ENCODE data around the gene PPP1R26. TPM values are rescaled to one million over a fixed set of nuclear protein-coding genes. Genes with fewer than 3 reads are reported as not detected.

Gene PPP1R26
- total and polyA plus RNA-seq, 2 of the 4 experiments (the other 2 are of a cell fraction): 3.8 to 5.6 TPM

GRCh38 chr9:135487281-135488012 lies 7.9 kb downstream of the PPP1R26 start:
- Histone ChIP-seq H3K27ac (ENCODE audit: insufficient read depth, low read length) (no peak overlapping the region), H3K23ac (ENCODE audit: low read depth, low read length) (no peak overlapping the region), H4K5ac (ENCODE audit: low read depth, low read length) (no peak overlapping the region), H3K79me1 (ENCODE audit: low read depth in 1 of 2, low read length in 2 of 2) (peaks cover 0 to 3% of the 10 kb centered on the region in 2 experiments; a peak in 1 of 4 replicates), H3K9me3 (ENCODE audit: control insufficient read depth, insufficient read depth, low read length) (no peaks in the 10 kb centered on the region), H2BK120ac (ENCODE audit: low read depth, low read length) (no peak overlapping the region), H3K14ac (replicated peaks; ENCODE audit: low read depth, low read length) (no peak overlapping the region), H2BK5ac (ENCODE audit: low read depth, low read length, poor library complexity, severe bottlenecking) (no peak overlapping the region), H3K36me3 (ENCODE audit: control insufficient read depth, insufficient read depth, low read length) (peaks cover 36% of the 10 kb centered on the region), H2BK15ac (ENCODE audit: low read depth, low read length) (no peak overlapping the region), H2AK9ac (replicated peaks; ENCODE audit: low read depth, low read length, poor library complexity) (no peak overlapping the region), H3K27me3 (ENCODE audit: control insufficient read depth, insufficient read depth, low read length) (no peaks in the 10 kb centered on the region), H2AK5ac (ENCODE audit: low read depth, low read length) (no peak overlapping the region), H4K20me1 (ENCODE audit: insufficient read depth, low read length) (no peaks in the 10 kb centered on the region), H3K56ac (ENCODE audit: extremely low read depth, insufficient read depth, low read length) (no peak overlapping the region), H3K18ac (ENCODE audit: low read depth, low read length) (no peak overlapping the region), H4K8ac (ENCODE audit: low read depth in 2 of 2, low read length in 2 of 2) (no peak overlapping the region), H3K9ac (ENCODE audit: low read depth, low read length) (no peak overlapping the region), H3K9me1 (ENCODE audit: insufficient read depth, low read length) (no peaks in the 10 kb centered on the region; the same call in 1 of the 2 replicates), H3K4ac (ENCODE audit: low read depth, low read length) (no peak overlapping the region), H2BK20ac (ENCODE audit: low read depth, low read length) (no peak overlapping the region), H2AFZ (replicated peaks; ENCODE audit: low read length, poor library complexity) (no peak overlapping the region), H3K4me3 (ENCODE audit: insufficient read depth, low read depth, low read length) (no peak overlapping the region), H3K4me1 (ENCODE audit: control insufficient read depth, insufficient read depth, low read length) (no peaks in the 10 kb centered on the region; the same call in 1 of the 2 replicates), H3K4me2 (ENCODE audit: low read depth, low read length) (no peak overlapping the region), H4K91ac (ENCODE audit: insufficient read depth, low read depth, low read length) (no peak overlapping the region)
- ATAC-seq (ENCODE audit: low read depth): no peak
- no peak for DNase-seq
- TF ChIP-seq POLR2A (IDR thresholded peaks at IDR 0.05; ENCODE audit: low read depth, low read length) (no peak), RAD21 (IDR thresholded peaks at IDR 0.05; ENCODE audit: low read length) (no peak), SMC3 (IDR thresholded peaks at IDR 0.05; ENCODE audit: low read depth, low read length) (no peak), RFX5 (IDR thresholded peaks at IDR 0.05; ENCODE audit: low read depth, low read length) (no peak), BHLHE40 (IDR thresholded peaks at IDR 0.05; ENCODE audit: low read depth, low read length) (no peak), RCOR1 (IDR thresholded peaks at IDR 0.05; ENCODE audit: insufficient replicate concordance, low read length) (no peak), MAZ (IDR thresholded peaks at IDR 0.05; ENCODE audit: borderline replicate concordance, low read depth, low read length) (no peak), CEBPB (IDR thresholded peaks at IDR 0.05; ENCODE audit: low read depth, low read length) (no peak), FOS (IDR thresholded peaks at IDR 0.05; ENCODE audit: low read depth, low read length) (no peak), NFE2L2 (IDR thresholded peaks at IDR 0.05; ENCODE audit: low read depth, low read length) (no peak), USF2 (IDR thresholded peaks at IDR 0.05; ENCODE audit: low read depth, low read length) (no peak), MAFK (IDR thresholded peaks at IDR 0.05; ENCODE audit: low read depth, low read length) (no peak), MXI1 (IDR thresholded peaks at IDR 0.05; ENCODE audit: borderline replicate concordance, low read depth, low read length) (no peak), ELK1 (IDR thresholded peaks at IDR 0.05; ENCODE audit: borderline replicate concordance, low read depth, low read length) (no peak), CHD1 (IDR thresholded peaks at IDR 0.05; ENCODE audit: low read depth, low read length) (no peak)
- TF ChIP-seq, protein P1, sequence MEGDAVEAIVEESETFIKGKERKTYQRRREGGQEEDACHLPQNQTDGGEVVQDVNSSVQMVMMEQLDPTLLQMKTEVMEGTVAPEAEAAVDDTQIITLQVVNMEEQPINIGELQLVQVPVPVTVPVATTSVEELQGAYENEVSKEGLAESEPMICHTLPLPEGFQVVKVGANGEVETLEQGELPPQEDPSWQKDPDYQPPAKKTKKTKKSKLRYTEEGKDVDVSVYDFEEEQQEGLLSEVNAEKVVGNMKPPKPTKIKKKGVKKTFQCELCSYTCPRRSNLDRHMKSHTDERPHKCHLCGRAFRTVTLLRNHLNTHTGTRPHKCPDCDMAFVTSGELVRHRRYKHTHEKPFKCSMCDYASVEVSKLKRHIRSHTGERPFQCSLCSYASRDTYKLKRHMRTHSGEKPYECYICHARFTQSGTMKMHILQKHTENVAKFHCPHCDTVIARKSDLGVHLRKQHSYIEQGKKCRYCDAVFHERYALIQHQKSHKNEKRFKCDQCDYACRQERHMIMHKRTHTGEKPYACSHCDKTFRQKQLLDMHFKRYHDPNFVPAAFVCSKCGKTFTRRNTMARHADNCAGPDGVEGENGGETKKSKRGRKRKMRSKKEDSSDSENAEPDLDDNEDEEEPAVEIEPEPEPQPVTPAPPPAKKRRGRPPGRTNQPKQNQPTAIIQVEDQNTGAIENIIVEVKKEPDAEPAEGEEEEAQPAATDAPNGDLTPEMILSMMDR (conservative IDR thresholded peaks at IDR 0.05; ENCODE audit: low read depth, low read length): no peak
- CTCF ChIA-PET: no interaction called here
- POLR2A ChIA-PET (ENCODE audit: unreplicated experiment): no interaction called here
- WGBS, 2 experiments (ENCODE audit: extremely low coverage in 2 of 2, insufficient read length in 1 of 2): 89% methylated on average over 11 of the region's 40 CpGs; no CpG with 5 or more reads in 1 of the 2 experiments
- in situ Hi-C loops (cut with MboI; ENCODE audit: low sequenced_read_pairs): no loop called here
- intact Hi-C loops (cut with micrococcal nuclease): no loop called here
- dilution Hi-C loops (cut with HindIII; ENCODE audit: low sequenced_read_pairs, unreplicated experiment): no loop called here
- BruUV-seq (replicated peaks): no TSS peak
